C4-2B (cell line): Measurements from ENCODE around the gene OR10A7.

Source experiments
- CTCF ChIP-seq: fragments of 450-650 bp; conservative IDR thresholded peaks from 2 replicates; pipeline ENCODE4 v1.5.1; 2017; ENCODE audit warnings: mild to moderate bottlenecking
- ZFX ChIP-seq: fragments of 450-650 bp; IDR thresholded peaks from 2 replicates; pipeline ENCODE4 v1.6.1; 2017

- no peak for TF ChIP-seq CTCF
- TF ChIP-seq ZFX, result no peak
Measured at GRCh38 chr12:55253281-55253680, 32.5 kb downstream of the OR10A7 start.
